A549 (cell line): ENCODE results near the gene LRRC1. TPM values are rescaled to one million over a fixed set of nuclear protein-coding genes. Genes with fewer than 3 reads are reported as not detected.

Source experiments
- ATAC-seq, 2 experiments: fragments of 200-7000 bp in 1 of 2; fragments of >200 bp in 1 of 2; cut with Nextera tagmentation in 1 of 2; cut with Tn5 transposase in 1 of 2; 3 replicates each; pipeline versions ENCODE4 v1.8.0 to v1.9.1; 2018 to 2020; ENCODE audit warnings: mild to moderate bottlenecking in 1 of 2, moderate library complexity in 1 of 2
- CTCF ChIA-PET: fragments of 300-600 bp; sonication (Branson Sonifier 250); formaldehyde crosslinking; extraction: SDS; loops from one replicate; lab custom pipeline; 2021; ENCODE audit warnings: antibody characterized with exemption, inconsistent platforms; lab: Yijun Ruan, JAX
- POLR2A ChIA-PET: fragments of 350-600 bp; formaldehyde crosslinking; extraction: SDS; loops from one replicate; lab custom pipeline; 2021; ENCODE audit warnings: antibody characterized with exemption, inconsistent platforms; lab: Yijun Ruan, JAX
- DNase-seq, 2 experiments: peaks; one replicate each; pipeline versions ENCODE4 v3.0.0 to v3.0.0-alpha.2; 2011 to 2016; ENCODE audit warnings: low read depth in 1 of 2, low spot score in 1 of 2
- FAIRE-seq: peaks from 2 replicates; lab custom pipeline; 2011; peaks lifted over from hg19 to GRCh38; lab: Jason Lieb, UNC
- H3K27ac ChIP-seq, 2 experiments: fragments of >200 bp; sonication (Bioruptor Twin); formaldehyde crosslinking; 3 replicates each; pipeline ENCODE4 v1.5.1; 2016 to 2017
- H3K4me1 ChIP-seq: fragments of >200 bp; sonication (Bioruptor Twin); formaldehyde crosslinking; 3 replicates; pipeline ENCODE4 v1.6.1; 2016
- H3K4me2 ChIP-seq: fragments of >200 bp; sonication (Bioruptor Twin); formaldehyde crosslinking; 3 replicates; pipeline ENCODE4 v1.6.1; 2016
- H3K4me3 ChIP-seq: fragments of >200 bp; sonication (Bioruptor Twin); formaldehyde crosslinking; 3 replicates; pipeline ENCODE4 v1.5.1; 2016
- H3K9me3 ChIP-seq: fragments of >200 bp; sonication (Bioruptor Twin); formaldehyde crosslinking; 3 replicates; pipeline ENCODE4 v1.6.1; 2016
- ATOH8 ChIP-seq: fragments of 250-450 bp; sonication (Bioruptor Pico); IDR thresholded peaks from 2 replicates; pipeline ENCODE4 v1.5.0; 2020; ENCODE audit warnings: low read depth, mild to moderate bottlenecking, moderate library complexity
- CBX2 ChIP-seq: fragments of 200-600 bp; sonication (generic); IDR thresholded peaks from 2 replicates; pipeline ENCODE4 v1.6.1; 2016; ENCODE audit warnings: low read depth, mild to moderate bottlenecking, borderline replicate concordance
- CBX8 ChIP-seq: fragments of 200-600 bp; sonication (generic); IDR thresholded peaks from 2 replicates; pipeline ENCODE4 v1.6.1; 2016
- CEBPB ChIP-seq, 2 experiments: fragments of >200 bp in 1 of 2; sonication (Bioruptor Twin) in 1 of 2; formaldehyde crosslinking in 1 of 2; IDR thresholded peaks; 2 replicates each; pipeline ENCODE4 v1.6.1; 2012 to 2016
- CHD2 ChIP-seq: fragments of 150-350 bp; IDR thresholded peaks from 2 replicates; pipeline ENCODE4 v1.6.1; 2014; ENCODE audit warnings: low read length; ENCODE audit not compliant: partially characterized antibody
- CHD4 ChIP-seq: fragments of 200-600 bp; sonication (generic); IDR thresholded peaks from 2 replicates; pipeline ENCODE4 v1.6.1; 2016; ENCODE audit warnings: antibody characterized with exemption, mild to moderate bottlenecking, borderline replicate concordance
- EHMT2 ChIP-seq: fragments of 200-600 bp; sonication (generic); IDR thresholded peaks from 2 replicates; pipeline ENCODE4 v1.6.1; 2016; ENCODE audit warnings: antibody characterized with exemption, low read depth, mild to moderate bottlenecking, moderate library complexity
- EP300 ChIP-seq, 2 experiments: fragments of >200 bp; sonication (Bioruptor Twin); formaldehyde crosslinking; IDR thresholded peaks; 2 replicates in 1 of 2; 3 replicates in 1 of 2; pipeline ENCODE4 v1.6.1; 2016 to 2017
- ESRRA ChIP-seq: fragments of 150-350 bp; IDR thresholded peaks from 2 replicates; pipeline ENCODE4 v1.6.1; 2014; ENCODE audit warnings: mild to moderate bottlenecking, low read length, borderline replicate concordance
- FOXS1 ChIP-seq: fragments of 250-450 bp; sonication (Bioruptor Pico); IDR thresholded peaks from 2 replicates; pipeline ENCODE4 v1.5.0; 2020; ENCODE audit warnings: mild to moderate bottlenecking, moderate library complexity
- HES2 ChIP-seq: fragments of >200 bp; sonication (Bioruptor Twin); formaldehyde crosslinking; IDR thresholded peaks from 2 replicates; pipeline ENCODE4 v1.6.1; 2016
- HOXB5 ChIP-seq: fragments of 250-450 bp; sonication (Bioruptor Pico); IDR thresholded peaks from 2 replicates; pipeline ENCODE4 v1.5.0; 2020; ENCODE audit warnings: mild to moderate bottlenecking, moderate library complexity
- JUN ChIP-seq, 2 experiments: fragments of >200 bp; sonication (Bioruptor Twin); formaldehyde crosslinking; IDR thresholded peaks; 2 replicates in 1 of 2; 3 replicates in 1 of 2; pipeline ENCODE4 v1.6.1; 2016 to 2017
- JUNB ChIP-seq: fragments of >200 bp; sonication (Bioruptor Twin); formaldehyde crosslinking; IDR thresholded peaks from 2 replicates; pipeline ENCODE4 v1.6.1; 2016
- MAX ChIP-seq: IDR thresholded peaks from 2 replicates; pipeline ENCODE4 v1.6.1; 2012
- MAZ ChIP-seq: fragments of 150-350 bp; IDR thresholded peaks from 2 replicates; pipeline ENCODE4 v1.6.1; 2014; ENCODE audit warnings: antibody characterized with exemption, low read depth, low read length, borderline replicate concordance
- MYC ChIP-seq: IDR thresholded peaks from 2 replicates; pipeline ENCODE4 v1.6.1; 2012; ENCODE audit warnings: mild to moderate bottlenecking, inconsistent platforms, low read length, improper control_type of control experiment, borderline replicate concordance
- POLR2AphosphoS2 ChIP-seq: conservative IDR thresholded peaks from 2 replicates; pipeline ENCODE4 v1.6.1; 2012; ENCODE audit warnings: low read length, improper control_type of control experiment, inconsistent platforms
- REST ChIP-seq: fragments of 200-600 bp; sonication (generic); IDR thresholded peaks from 2 replicates; pipeline ENCODE4 v1.6.1; 2016; ENCODE audit warnings: antibody characterized with exemption, mild to moderate bottlenecking, moderate library complexity
- RFX5 ChIP-seq: fragments of 450-650 bp; IDR thresholded peaks from 2 replicates; pipeline ENCODE4 v1.7.1; 2014; ENCODE audit warnings: antibody characterized with exemption, mild to moderate bottlenecking, moderate library complexity
- RNF2 ChIP-seq: fragments of 200-600 bp; sonication (generic); IDR thresholded peaks from 2 replicates; pipeline ENCODE4 v1.6.1; 2016; ENCODE audit warnings: low read depth, mild to moderate bottlenecking, antibody characterized with exemption, moderate library complexity, borderline replicate concordance
- SMC3 ChIP-seq: fragments of >200 bp; sonication (Bioruptor Twin); formaldehyde crosslinking; IDR thresholded peaks from 3 replicates; pipeline ENCODE4 v1.6.1; 2018; ENCODE audit warnings: inconsistent platforms
- TFCP2L1 ChIP-seq: fragments of 250-450 bp; sonication (Bioruptor Pico); IDR thresholded peaks from 2 replicates; pipeline ENCODE4 v1.5.0; 2021; ENCODE audit warnings: mild to moderate bottlenecking
- USF2 ChIP-seq: fragments of 450-650 bp; IDR thresholded peaks from 2 replicates; pipeline ENCODE4 v1.6.1; 2014; ENCODE audit warnings: antibody characterized with exemption
- ZNF302 ChIP-seq: fragments of 250-450 bp; sonication (Bioruptor Pico); IDR thresholded peaks from 2 replicates; pipeline ENCODE4 v1.9.0; 2021; ENCODE audit warnings: inconsistent platforms, mild to moderate bottlenecking, moderate library complexity
- ZSCAN20 ChIP-seq: fragments of 250-450 bp; sonication (Bioruptor Pico); IDR thresholded peaks from 2 replicates; pipeline ENCODE4 v1.8.0; 2022; ENCODE audit warnings: mild to moderate bottlenecking, moderate library complexity
- WGBS: methylation state at CpG from one replicate; pipeline ENCODE4 v1.1.6; 2017; ENCODE audit errors: missing lambda C conversion rate; 5-methylcytosine and 5-hydroxymethylcytosine counted together
- polyA plus RNA-seq, 4 experiments: library from polyadenylated mRNA; depleted of rRNA in 3 of 4; stranded (reverse); fragments of >200 nt; fragmentation: RNase III in 1 of 4; extraction: RNeasy Plus Mini Kit Qiagen cat#74134 plus additional on column Dnase treatment in 1 of 4; gene quantifications; 2 replicates in 3 of 4; 3 replicates in 1 of 4; pipeline ENCODE4 v1.2.3, GENCODE V29; 2011 to 2017

Gene LRRC1
- polyA plus RNA-seq, 2 of the 4 experiments (the other 2 are of a cell fraction): 5.2 to 8.0 TPM

GRCh38 chr6:53814353-53814752, 19.5 kb downstream of the LRRC1 start:
- ChIA-PET POLR2A (no interaction called here), CTCF (interaction anchor here (0.9 kb wide), 1 partner anchor 329 kb away, joined by 4 read pairs; no protein-coding TSS in a partner anchor)
- FAIRE-seq (no peak), ATAC-seq (no peak), DNase-seq (no peak)
- Histone ChIP-seq H3K27ac (no peak overlapping the region), H3K9me3 (no peaks in the 10 kb centered on the region), H3K4me2 (no peak overlapping the region), H3K4me1 (peaks cover 7% of the 10 kb centered on the region; the same call in 1 of the 3 replicates), H3K4me3 (no peak overlapping the region)
- 77% methylated on average over 2 of the region's 2 CpGs for WGBS
- no peak for TF ChIP-seq FOXS1 (CRISPR knock-in tag)

GRCh38 chr6:53815381-53816119, 20.7 kb downstream of the LRRC1 start:
- Histone ChIP-seq H3K4me1 (peaks cover 7% of the 10 kb centered on the region; the same call in 1 of the 3 replicates), H3K4me2 (no peak overlapping the region), H3K27ac (no peak overlapping the region), H3K9me3 (no peaks in the 10 kb centered on the region), H3K4me3 (no peak overlapping the region)
- CTCF ChIA-PET: interaction anchor here (0.9 to 1.1 kb wide), 2 partner anchors 16 to 94 kb away, joined by 3 read pairs; no protein-coding TSS in a partner anchor
- POLR2A ChIA-PET: no interaction called here
- ATAC-seq (no peak), FAIRE-seq (no peak), DNase-seq (no peak)
- TF ChIP-seq JUNB (no peak), JUN (IDR thresholded peaks at IDR 0.05) (no peak), ZSCAN20 (no peak), RNF2 (no peak), EHMT2 (no peak), ESRRA (no peak), EP300 (IDR thresholded peaks at IDR 0.05) (no peak), HOXB5 (CRISPR knock-in tag) (no peak), USF2 (no peak), TFCP2L1 (CRISPR knock-in tag) (no peak), MYC (no peak), ATOH8 (CRISPR knock-in tag) (no peak), SMC3 (no peak), MAZ (no peak), CEBPB (IDR thresholded peaks at IDR 0.05) (no peak)
- TF ChIP-seq, all 56 proteins: peak for 0
- WGBS: 73% methylated on average over 7 of the region's 7 CpGs

- H3K9me3 ChIP-seq: no peaks in the 10 kb centered on the region
- no peaks in the 10 kb centered on the region for H3K4me1 ChIP-seq
- ATAC-seq (no peak), DNase-seq (no peak), FAIRE-seq (no peak)
- ChIA-PET CTCF (no interaction called here), POLR2A (no interaction called here)
- no peak overlapping the region for H3K27ac ChIP-seq
- 43% methylated on average over 3 of the region's 3 CpGs for WGBS
- H3K4me2 ChIP-seq: no peak overlapping the region
- H3K4me3 ChIP-seq: no peak overlapping the region
- TF ChIP-seq CHD4 (no peak), CBX2 (no peak), CHD2 (no peak), ATOH8 (CRISPR knock-in tag) (no peak), MAX (no peak), POLR2AphosphoS2 (no peak), RFX5 (no peak), REST (no peak), HES2 (no peak), CBX8 (no peak), ZNF302 (CRISPR knock-in tag) (no peak)
These were observed 24.2 kb downstream of the LRRC1 start for GRCh38 chr6:53818858-53819609.
